ENCODE measurements around the gene SCN1A.

DNA sequence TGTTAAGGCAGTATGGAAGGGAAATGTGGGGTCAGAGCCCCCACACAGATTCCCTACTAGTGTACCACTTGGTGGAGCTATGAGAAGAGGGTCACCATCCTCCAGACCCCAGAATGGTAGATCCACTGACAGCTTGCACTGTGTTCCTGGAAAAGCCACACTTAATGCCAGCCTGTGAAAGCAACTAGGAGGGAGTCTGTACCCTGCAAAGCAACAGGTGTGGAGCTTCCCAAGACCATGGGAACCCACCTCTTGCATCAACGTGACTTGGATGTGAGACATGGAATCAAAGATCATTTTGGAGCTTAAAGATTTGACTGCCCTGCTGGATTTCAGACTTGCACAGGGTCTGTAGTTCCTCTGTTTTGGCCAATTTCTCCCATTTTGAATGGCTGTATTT is 10.8 kb upstream of the SCN1A start:
- TF ChIP-seq POLR2AphosphoS5 (IDR thresholded peaks at IDR 0.05; ENCODE audit: low read depth, low read length) (no peak), POLR2A (IDR thresholded peaks at IDR 0.05; ENCODE audit: low read depth, low read length) (no peak), TAF1 (IDR thresholded peaks at IDR 0.05; ENCODE audit: borderline replicate concordance, low read depth, low read length) (no peak)
